MM.1S (cell line): ENCODE results near the gene CLTC.

ENCODE experiments used
- DNase-seq: peaks from one replicate; pipeline ENCODE4 v3.0.0-alpha.2; 2015
- H2AFZ ChIP-seq: fragments of 300-600 bp; sonication (generic); 2 replicates; pipeline ENCODE4 v1.6.0; 2016; ENCODE audit warnings: antibody characterized with exemption, low read length
- H3F3A ChIP-seq: fragments of 300-600 bp; sonication (generic); 2 replicates; pipeline ENCODE4 v1.6.1; 2016; ENCODE audit warnings: mild to moderate bottlenecking, antibody characterized with exemption, low read length, moderate library complexity, mixed read lengths; ENCODE audit not compliant: insufficient read depth
- H3K27ac ChIP-seq: fragments of 300-600 bp; sonication (generic); 2 replicates; pipeline ENCODE4 v1.5.1; 2016; ENCODE audit warnings: mild to moderate bottlenecking, low read length
- H3K27me3 ChIP-seq: fragments of 300-600 bp; sonication (generic); replicated peaks from 2 replicates; pipeline ENCODE4 v1.6.0; 2016; ENCODE audit warnings: low read length; ENCODE audit not compliant: insufficient read depth
- H3K36me3 ChIP-seq: fragments of 300-600 bp; sonication (generic); replicated peaks from 2 replicates; pipeline ENCODE4 v1.6.1; 2016; ENCODE audit warnings: mild to moderate bottlenecking, low read length, mixed read lengths; ENCODE audit not compliant: insufficient read depth
- H3K4me1 ChIP-seq: fragments of 300-600 bp; sonication (generic); 2 replicates; pipeline ENCODE4 v1.6.1; 2016; ENCODE audit warnings: low read length, mixed read lengths
- H3K4me2 ChIP-seq: fragments of 300-600 bp; sonication (generic); 2 replicates; pipeline ENCODE4 v1.6.0; 2016; ENCODE audit warnings: low read depth, low read length
- H3K4me3 ChIP-seq: fragments of 300-600 bp; sonication (generic); 2 replicates; pipeline ENCODE4 v1.5.1; 2016; ENCODE audit warnings: low read length, mixed read lengths
- H3K79me2 ChIP-seq: fragments of 300-600 bp; sonication (generic); 2 replicates; pipeline ENCODE4 v1.6.1; 2016; ENCODE audit warnings: mixed run types, low read length, mixed read lengths
- H3K9ac ChIP-seq: fragments of 300-600 bp; sonication (generic); 2 replicates; pipeline ENCODE4 v1.6.1; 2016; ENCODE audit warnings: low read length, mixed read lengths
- H3K9me2 ChIP-seq: fragments of 300-600 bp; sonication (generic); replicated peaks from 2 replicates; pipeline ENCODE4 v1.6.1; 2016; ENCODE audit warnings: mild to moderate bottlenecking, low read length, mixed read lengths; ENCODE audit not compliant: insufficient read depth
- H3K9me3 ChIP-seq: fragments of 300-600 bp; sonication (generic); replicated peaks from 2 replicates; pipeline ENCODE4 v1.6.1; 2016; ENCODE audit warnings: mild to moderate bottlenecking, low read length, mixed read lengths; ENCODE audit not compliant: insufficient read depth
- H4K20me1 ChIP-seq: fragments of 300-600 bp; sonication (generic); 2 replicates; pipeline ENCODE4 v1.6.1; 2016; ENCODE audit warnings: mild to moderate bottlenecking, low read length, moderate library complexity, mixed read lengths; ENCODE audit not compliant: insufficient read depth
- EZH2 ChIP-seq: fragments of 300-600 bp; sonication (generic); optimal IDR thresholded peaks from 2 replicates; pipeline ENCODE3; 2017; ENCODE audit warnings: low read depth, mild to moderate bottlenecking, antibody characterized with exemption, low read length, mixed read lengths
- EZH2phosphoT487 ChIP-seq: fragments of 300-600 bp; sonication (generic); IDR thresholded peaks from 2 replicates; pipeline ENCODE4 v1.6.1; 2018; ENCODE audit warnings: antibody characterized with exemption, low read length
- TF ChIP-seq, protein P1 (sequence below): fragments of 300-600 bp; sonication (generic); IDR thresholded peaks from 2 replicates; pipeline ENCODE4 v1.5.1; 2016; ENCODE audit warnings: antibody characterized with exemption, low read length, mixed read lengths

CLTC gene

DNA sequence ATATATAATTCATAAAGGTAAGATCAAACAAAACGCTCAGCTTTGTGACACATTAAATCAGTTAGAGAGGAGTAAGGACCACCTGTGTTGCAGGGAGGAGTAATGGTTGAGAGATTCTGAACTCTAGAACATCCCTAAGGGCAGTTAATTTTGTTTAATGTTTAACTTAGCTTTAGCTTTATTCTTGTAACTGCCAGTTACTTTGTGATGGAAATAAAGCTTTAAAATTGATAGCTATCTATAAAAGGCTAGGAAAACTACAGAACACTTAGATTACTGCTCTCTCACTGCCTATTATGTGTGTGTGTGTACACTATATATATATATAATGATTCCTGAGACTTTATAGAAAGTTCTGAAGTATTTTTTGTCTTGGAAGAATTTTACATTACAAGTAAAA, 49.7 kb downstream of the CLTC start:
- DNase-seq, result no peak
- no peaks in the 10 kb centered on the region for H3F3A ChIP-seq
- H3K4me1 ChIP-seq, result no peaks in the 10 kb centered on the region

DNA sequence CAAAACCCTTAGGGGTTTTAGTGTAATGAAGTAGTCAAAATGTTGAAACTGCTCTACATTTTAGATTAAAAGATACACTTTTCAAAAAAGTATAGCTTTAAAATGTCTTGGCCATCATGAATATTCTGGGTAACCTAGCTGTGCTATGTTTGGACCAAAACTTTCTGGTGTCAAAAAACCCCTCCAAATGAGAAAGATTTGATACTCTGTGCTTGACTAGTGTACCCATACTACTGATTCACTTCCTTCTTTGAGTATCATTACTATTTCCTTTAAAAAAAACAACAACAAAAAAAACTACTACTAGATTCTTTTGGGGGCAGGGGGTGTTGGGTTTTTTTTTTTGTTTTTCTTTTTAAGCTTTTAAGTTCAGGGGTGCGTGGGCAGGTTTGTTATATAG, 50.2 kb downstream of the CLTC start:
- H3K9me2 ChIP-seq, result no peaks in the 10 kb centered on the region
- no peak overlapping the region for H3K4me3 ChIP-seq
- H4K20me1 ChIP-seq, result no peaks in the 10 kb centered on the region
- no peak for DNase-seq
- H2AFZ ChIP-seq, result no peak overlapping the region
- no peak overlapping the region for H3K9ac ChIP-seq
- H3K36me3 ChIP-seq, result peaks cover 48% of the 10 kb centered on the region
- H3F3A ChIP-seq, result no peaks in the 10 kb centered on the region
- TF ChIP-seq EZH2 (no peak), EZH2phosphoT487 (no peak)
- no peaks in the 10 kb centered on the region for H3K4me1 ChIP-seq
- no peaks in the 10 kb centered on the region for H3K27me3 ChIP-seq
- no peak overlapping the region for H3K27ac ChIP-seq
- no peaks in the 10 kb centered on the region for H3K9me3 ChIP-seq
- peaks cover 57% of the 10 kb centered on the region for H3K79me2 ChIP-seq
- no peak overlapping the region for H3K4me2 ChIP-seq

More for the DNA sequence above, 49.7 kb downstream of the CLTC start:
- no peak overlapping the region for H3K4me3 ChIP-seq
- no peaks in the 10 kb centered on the region for H3K9me2 ChIP-seq
- H2AFZ ChIP-seq, result no peak overlapping the region
- H3K36me3 ChIP-seq, result peaks cover 44% of the 10 kb centered on the region
- TF ChIP-seq, protein P1, sequence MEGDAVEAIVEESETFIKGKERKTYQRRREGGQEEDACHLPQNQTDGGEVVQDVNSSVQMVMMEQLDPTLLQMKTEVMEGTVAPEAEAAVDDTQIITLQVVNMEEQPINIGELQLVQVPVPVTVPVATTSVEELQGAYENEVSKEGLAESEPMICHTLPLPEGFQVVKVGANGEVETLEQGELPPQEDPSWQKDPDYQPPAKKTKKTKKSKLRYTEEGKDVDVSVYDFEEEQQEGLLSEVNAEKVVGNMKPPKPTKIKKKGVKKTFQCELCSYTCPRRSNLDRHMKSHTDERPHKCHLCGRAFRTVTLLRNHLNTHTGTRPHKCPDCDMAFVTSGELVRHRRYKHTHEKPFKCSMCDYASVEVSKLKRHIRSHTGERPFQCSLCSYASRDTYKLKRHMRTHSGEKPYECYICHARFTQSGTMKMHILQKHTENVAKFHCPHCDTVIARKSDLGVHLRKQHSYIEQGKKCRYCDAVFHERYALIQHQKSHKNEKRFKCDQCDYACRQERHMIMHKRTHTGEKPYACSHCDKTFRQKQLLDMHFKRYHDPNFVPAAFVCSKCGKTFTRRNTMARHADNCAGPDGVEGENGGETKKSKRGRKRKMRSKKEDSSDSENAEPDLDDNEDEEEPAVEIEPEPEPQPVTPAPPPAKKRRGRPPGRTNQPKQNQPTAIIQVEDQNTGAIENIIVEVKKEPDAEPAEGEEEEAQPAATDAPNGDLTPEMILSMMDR, result no peak
- TF ChIP-seq EZH2phosphoT487, result no peak
- no peak for TF ChIP-seq EZH2
- H4K20me1 ChIP-seq, result no peaks in the 10 kb centered on the region
- H3K9me3 ChIP-seq, result no peaks in the 10 kb centered on the region
- no peak overlapping the region for H3K9ac ChIP-seq
- H3K4me2 ChIP-seq, result no peak overlapping the region
- H3K27ac ChIP-seq, result no peak overlapping the region
- no peaks in the 10 kb centered on the region for H3K27me3 ChIP-seq
- peaks cover 60% of the 10 kb centered on the region for H3K79me2 ChIP-seq

DNA sequence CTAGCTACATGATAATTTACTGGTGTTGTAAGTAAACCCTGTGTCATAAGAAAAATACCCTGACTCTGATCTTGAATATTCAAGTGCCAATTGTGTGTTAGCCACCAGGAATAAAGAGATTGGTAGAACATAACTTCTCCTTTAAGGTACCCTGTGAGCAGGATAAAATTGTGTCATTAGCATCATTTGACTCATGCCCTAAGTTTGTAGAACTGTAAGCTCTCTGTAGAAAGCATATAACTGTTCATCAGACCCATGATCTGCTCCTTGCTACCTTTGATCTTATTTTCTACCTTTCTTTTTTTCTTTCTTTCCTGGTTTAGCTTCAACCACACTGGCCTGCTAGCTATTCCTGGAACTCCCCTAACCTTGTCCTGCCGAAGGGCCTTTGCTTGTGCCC, 51.7 kb downstream of the CLTC start:
- H3K4me3 ChIP-seq, result no peak overlapping the region
- DNase-seq, result no peak
- H3K79me2 ChIP-seq, result peaks cover 57% of the 10 kb centered on the region
- H3F3A ChIP-seq, result no peaks in the 10 kb centered on the region
- no peaks in the 10 kb centered on the region for H3K9me3 ChIP-seq
- H3K4me2 ChIP-seq, result no peak overlapping the region
- H4K20me1 ChIP-seq, result no peaks in the 10 kb centered on the region
- peaks cover 46% of the 10 kb centered on the region for H3K36me3 ChIP-seq
- no peaks in the 10 kb centered on the region for H3K9me2 ChIP-seq
- TF ChIP-seq EZH2phosphoT487, result no peak
- TF ChIP-seq EZH2, result no peak
- TF ChIP-seq, protein P1, result no peak
- H3K27ac ChIP-seq, result no peak overlapping the region
- no peaks in the 10 kb centered on the region for H3K4me1 ChIP-seq
- H3K9ac ChIP-seq, result no peak overlapping the region
- H2AFZ ChIP-seq, result no peak overlapping the region
- H3K27me3 ChIP-seq, result no peaks in the 10 kb centered on the region

DNA sequence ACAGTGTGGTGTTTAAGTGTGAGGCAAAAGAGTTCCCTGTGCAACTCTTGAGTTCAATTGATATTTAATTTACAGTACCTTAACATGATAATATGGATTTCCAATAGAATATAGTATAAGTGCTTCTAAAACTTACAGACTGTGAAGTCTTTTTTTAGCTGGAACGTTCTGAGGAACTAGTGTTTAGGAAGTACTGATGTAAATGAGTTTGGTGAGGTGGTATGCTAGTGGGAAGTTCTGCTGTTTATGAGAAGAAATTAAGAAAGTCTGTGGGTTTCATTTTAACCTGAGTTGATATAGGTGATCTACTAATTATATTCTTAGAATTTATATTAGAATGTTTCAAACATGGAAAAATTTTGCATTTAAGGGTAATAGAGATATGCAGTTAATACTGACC, 55.5 kb downstream of the CLTC start:
- H2AFZ ChIP-seq, result no peak overlapping the region
- no peaks in the 10 kb centered on the region for H3K4me1 ChIP-seq
- H3K4me3 ChIP-seq, result no peak overlapping the region
- H3K79me2 ChIP-seq, result peaks cover 49% of the 10 kb centered on the region
- peaks cover 38% of the 10 kb centered on the region for H3K36me3 ChIP-seq
- H4K20me1 ChIP-seq, result no peaks in the 10 kb centered on the region
- no peak overlapping the region for H3K4me2 ChIP-seq
- H3K27me3 ChIP-seq, result no peaks in the 10 kb centered on the region
- no peak overlapping the region for H3K9ac ChIP-seq
- TF ChIP-seq, protein P1, result no peak
- no peak for TF ChIP-seq EZH2phosphoT487
- TF ChIP-seq EZH2, result no peak
- no peaks in the 10 kb centered on the region for H3K9me3 ChIP-seq
- H3F3A ChIP-seq, result no peaks in the 10 kb centered on the region
- no peak for DNase-seq
- H3K27ac ChIP-seq, result no peak overlapping the region
- H3K9me2 ChIP-seq, result no peaks in the 10 kb centered on the region
